Neural progenitor cell (in vitro differentiated cells): Measurements from ENCODE around the gene USP14.

Experiments used
- EZH2 ChIP-seq: fragments of 200-600 bp; sonication (generic); IDR thresholded peaks from 2 replicates; pipeline ENCODE4 v1.6.1; 2017; ENCODE audit warnings: antibody characterized with exemption, mild to moderate bottlenecking, moderate library complexity
- EZH2phosphoT487 ChIP-seq: fragments of 200-600 bp; sonication (generic); IDR thresholded peaks from 2 replicates; pipeline ENCODE4 v1.6.1; 2017; ENCODE audit warnings: antibody characterized with exemption
- TF ChIP-seq, protein P1 (sequence below): fragments of 200-600 bp; sonication (generic); IDR thresholded peaks from 2 replicates; pipeline ENCODE4 v1.5.1; 2017; ENCODE audit warnings: antibody characterized with exemption, mild to moderate bottlenecking

DNA sequence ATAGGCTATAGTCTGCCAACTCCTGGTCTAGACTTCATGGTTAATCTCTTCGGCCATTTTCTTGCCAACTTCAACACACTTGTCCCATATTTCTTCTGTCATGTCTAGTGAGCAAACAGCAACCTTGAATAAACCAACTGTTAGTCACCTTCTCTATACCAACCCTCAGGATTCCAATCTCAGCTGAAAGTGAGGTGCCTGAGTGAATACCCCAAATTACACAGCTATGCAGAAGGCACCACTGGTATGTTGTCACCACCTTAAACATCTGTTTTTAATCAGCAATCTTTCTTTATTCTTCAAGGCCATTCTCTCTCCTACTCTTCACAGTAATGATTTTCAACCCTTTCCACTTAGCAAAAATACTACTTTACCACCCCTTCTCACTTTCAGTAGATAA is 70.2 kb downstream of the USP14 start:
- TF ChIP-seq, protein P1, sequence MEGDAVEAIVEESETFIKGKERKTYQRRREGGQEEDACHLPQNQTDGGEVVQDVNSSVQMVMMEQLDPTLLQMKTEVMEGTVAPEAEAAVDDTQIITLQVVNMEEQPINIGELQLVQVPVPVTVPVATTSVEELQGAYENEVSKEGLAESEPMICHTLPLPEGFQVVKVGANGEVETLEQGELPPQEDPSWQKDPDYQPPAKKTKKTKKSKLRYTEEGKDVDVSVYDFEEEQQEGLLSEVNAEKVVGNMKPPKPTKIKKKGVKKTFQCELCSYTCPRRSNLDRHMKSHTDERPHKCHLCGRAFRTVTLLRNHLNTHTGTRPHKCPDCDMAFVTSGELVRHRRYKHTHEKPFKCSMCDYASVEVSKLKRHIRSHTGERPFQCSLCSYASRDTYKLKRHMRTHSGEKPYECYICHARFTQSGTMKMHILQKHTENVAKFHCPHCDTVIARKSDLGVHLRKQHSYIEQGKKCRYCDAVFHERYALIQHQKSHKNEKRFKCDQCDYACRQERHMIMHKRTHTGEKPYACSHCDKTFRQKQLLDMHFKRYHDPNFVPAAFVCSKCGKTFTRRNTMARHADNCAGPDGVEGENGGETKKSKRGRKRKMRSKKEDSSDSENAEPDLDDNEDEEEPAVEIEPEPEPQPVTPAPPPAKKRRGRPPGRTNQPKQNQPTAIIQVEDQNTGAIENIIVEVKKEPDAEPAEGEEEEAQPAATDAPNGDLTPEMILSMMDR: no peak
- no peak for TF ChIP-seq EZH2
- no peak for TF ChIP-seq EZH2phosphoT487
